ENCODE results near the gene TNFSF13. TPM values are rescaled to one million over a fixed set of nuclear protein-coding genes. Genes with fewer than 3 reads are reported as not detected.

Gene TNFSF13
- total and polyA plus RNA-seq, 2 of the 8 experiments (the other 6 are each of a cell fraction or from before 2014, with no cell fraction given) = 2.1 to 2.6 TPM

DNA sequence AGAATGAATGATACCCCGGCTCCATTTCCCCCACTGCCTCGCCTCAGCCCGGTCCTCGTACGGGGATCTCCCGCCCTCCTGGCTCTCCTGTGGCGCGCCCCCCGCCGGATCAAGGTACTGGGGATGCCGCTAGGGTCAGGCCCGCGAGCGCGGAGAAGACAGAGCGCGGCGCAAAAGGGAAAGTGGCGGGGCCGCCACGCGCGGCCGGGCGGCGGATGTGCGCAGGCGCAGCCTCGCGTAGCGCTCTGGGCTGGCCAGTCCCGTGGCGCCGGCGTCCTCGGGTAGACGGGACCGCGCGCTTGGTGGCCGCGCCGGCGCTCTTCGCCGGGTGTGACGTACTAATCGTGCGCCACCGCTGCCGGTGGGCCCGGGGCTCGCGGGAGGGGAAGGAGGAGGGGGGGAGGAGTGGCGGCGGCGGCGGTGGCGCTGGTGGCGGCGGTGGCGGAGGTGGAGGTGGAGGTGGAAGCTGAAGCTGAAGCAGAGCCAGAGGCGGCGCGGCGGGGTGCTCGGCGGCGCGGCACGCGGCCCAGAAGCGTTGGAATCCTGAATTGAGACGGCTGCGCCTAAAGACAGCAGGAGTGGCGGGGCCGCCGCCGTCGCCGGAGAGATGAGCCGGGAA is 3.1 kb downstream of the TNFSF13 start, which contains the start of gene SENP3 (continued):
- no peak for TF ChIP-seq HDAC6 (IDR thresholded peaks at IDR 0.05; ENCODE audit: low read depth, low read length)
- TF ChIP-seq GABPA (IDR thresholded peaks at IDR 0.05; ENCODE audit: borderline replicate concordance, insufficient read depth, low read length) = no peak
- TF ChIP-seq SRF (IDR thresholded peaks at IDR 0.05; ENCODE audit: low read depth, low read length) = peak; percentile 69
- TF ChIP-seq GTF2F1 (IDR thresholded peaks at IDR 0.05; ENCODE audit: borderline replicate concordance, low read depth, low read length) = no peak
- TF ChIP-seq MAFK (IDR thresholded peaks at IDR 0.05; ENCODE audit: low read depth, low read length) = no peak
- TF ChIP-seq, protein P1, sequence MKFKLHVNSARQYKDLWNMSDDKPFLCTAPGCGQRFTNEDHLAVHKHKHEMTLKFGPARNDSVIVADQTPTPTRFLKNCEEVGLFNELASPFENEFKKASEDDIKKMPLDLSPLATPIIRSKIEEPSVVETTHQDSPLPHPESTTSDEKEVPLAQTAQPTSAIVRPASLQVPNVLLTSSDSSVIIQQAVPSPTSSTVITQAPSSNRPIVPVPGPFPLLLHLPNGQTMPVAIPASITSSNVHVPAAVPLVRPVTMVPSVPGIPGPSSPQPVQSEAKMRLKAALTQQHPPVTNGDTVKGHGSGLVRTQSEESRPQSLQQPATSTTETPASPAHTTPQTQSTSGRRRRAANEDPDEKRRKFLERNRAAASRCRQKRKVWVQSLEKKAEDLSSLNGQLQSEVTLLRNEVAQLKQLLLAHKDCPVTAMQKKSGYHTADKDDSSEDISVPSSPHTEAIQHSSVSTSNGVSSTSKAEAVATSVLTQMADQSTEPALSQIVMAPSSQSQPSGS (IDR thresholded peaks at IDR 0.05; ENCODE audit: low read length) = no peak
- peak; percentile 64; the same call in 1 of the 2 replicates for TF ChIP-seq KDM5A (IDR thresholded peaks at IDR 0.05; ENCODE audit: low read length)
- no peak for TF ChIP-seq CEBPB (IDR thresholded peaks at IDR 0.05; ENCODE audit: low read depth, low read length)
- peak; percentile 85 for TF ChIP-seq ASH2L (IDR thresholded peaks at IDR 0.05; ENCODE audit: low read length)
- TF ChIP-seq RBBP5 (IDR thresholded peaks at IDR 0.05; ENCODE audit: borderline replicate concordance, low read depth, low read length) = 0 out of 2 replicates have a peak, but pooled peaks have one; percentile 51
- peak; percentile 58 for TF ChIP-seq TAF7 (optimal IDR thresholded peaks at IDR 0.05; ENCODE audit: borderline replicate concordance, low read depth, low read length)
- TF ChIP-seq, protein P2, sequence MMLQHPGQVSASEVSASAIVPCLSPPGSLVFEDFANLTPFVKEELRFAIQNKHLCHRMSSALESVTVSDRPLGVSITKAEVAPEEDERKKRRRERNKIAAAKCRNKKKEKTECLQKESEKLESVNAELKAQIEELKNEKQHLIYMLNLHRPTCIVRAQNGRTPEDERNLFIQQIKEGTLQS (IDR thresholded peaks at IDR 0.05; ENCODE audit: insufficient read depth, low read depth, low read length) = peak; percentile 66
- no peak for TF ChIP-seq SAP30 (IDR thresholded peaks at IDR 0.05; ENCODE audit: insufficient read depth, insufficient replicate concordance, low read length)
- TF ChIP-seq SP4 (IDR thresholded peaks at IDR 0.05; ENCODE audit: low read length) = no peak
- peak; percentile 97 for TF ChIP-seq CREB1 (IDR thresholded peaks at IDR 0.05)
- TF ChIP-seq, protein P3, sequence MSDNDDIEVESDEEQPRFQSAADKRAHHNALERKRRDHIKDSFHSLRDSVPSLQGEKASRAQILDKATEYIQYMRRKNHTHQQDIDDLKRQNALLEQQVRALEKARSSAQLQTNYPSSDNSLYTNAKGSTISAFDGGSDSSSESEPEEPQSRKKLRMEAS (IDR thresholded peaks at IDR 0.05) = no peak; the same call in 1 of the 2 replicates
- no peak for TF ChIP-seq JUN (IDR thresholded peaks at IDR 0.05; ENCODE audit: low read depth, low read length)
- peak; percentile 29 to 54; a peak in 2 of 3 replicates for TF ChIP-seq POLR2A (IDR thresholded peaks at IDR 0.05; ENCODE audit: control extremely low read depth in 1 of 2, low read depth in 2 of 2, low read length in 2 of 2)
- no peak for TF ChIP-seq BACH1 (IDR thresholded peaks at IDR 0.05; ENCODE audit: low read length)
- TF ChIP-seq KDM4A (IDR thresholded peaks at IDR 0.05; ENCODE audit: low read depth, low read length, severe bottlenecking) = peak; percentile 27
- TF ChIP-seq POLR2AphosphoS5 (IDR thresholded peaks at IDR 0.05; ENCODE audit: low read depth, low read length) = peak; percentile 36
- TF ChIP-seq NRF1 (IDR thresholded peaks at IDR 0.05; ENCODE audit: low read depth, low read length) = peak; percentile 59

Measured in H1 (cell line).